Measurements from ENCODE around the gene GPR137B.
"Not testable (repeated sequence)": the region's sequence is repeated elsewhere in the genome, so short reads cannot be mapped to it uniquely, and the experiment has no call there.

Gene GPR137B, protein sequence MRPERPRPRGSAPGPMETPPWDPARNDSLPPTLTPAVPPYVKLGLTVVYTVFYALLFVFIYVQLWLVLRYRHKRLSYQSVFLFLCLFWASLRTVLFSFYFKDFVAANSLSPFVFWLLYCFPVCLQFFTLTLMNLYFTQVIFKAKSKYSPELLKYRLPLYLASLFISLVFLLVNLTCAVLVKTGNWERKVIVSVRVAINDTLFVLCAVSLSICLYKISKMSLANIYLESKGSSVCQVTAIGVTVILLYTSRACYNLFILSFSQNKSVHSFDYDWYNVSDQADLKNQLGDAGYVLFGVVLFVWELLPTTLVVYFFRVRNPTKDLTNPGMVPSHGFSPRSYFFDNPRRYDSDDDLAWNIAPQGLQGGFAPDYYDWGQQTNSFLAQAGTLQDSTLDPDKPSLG

DNA sequence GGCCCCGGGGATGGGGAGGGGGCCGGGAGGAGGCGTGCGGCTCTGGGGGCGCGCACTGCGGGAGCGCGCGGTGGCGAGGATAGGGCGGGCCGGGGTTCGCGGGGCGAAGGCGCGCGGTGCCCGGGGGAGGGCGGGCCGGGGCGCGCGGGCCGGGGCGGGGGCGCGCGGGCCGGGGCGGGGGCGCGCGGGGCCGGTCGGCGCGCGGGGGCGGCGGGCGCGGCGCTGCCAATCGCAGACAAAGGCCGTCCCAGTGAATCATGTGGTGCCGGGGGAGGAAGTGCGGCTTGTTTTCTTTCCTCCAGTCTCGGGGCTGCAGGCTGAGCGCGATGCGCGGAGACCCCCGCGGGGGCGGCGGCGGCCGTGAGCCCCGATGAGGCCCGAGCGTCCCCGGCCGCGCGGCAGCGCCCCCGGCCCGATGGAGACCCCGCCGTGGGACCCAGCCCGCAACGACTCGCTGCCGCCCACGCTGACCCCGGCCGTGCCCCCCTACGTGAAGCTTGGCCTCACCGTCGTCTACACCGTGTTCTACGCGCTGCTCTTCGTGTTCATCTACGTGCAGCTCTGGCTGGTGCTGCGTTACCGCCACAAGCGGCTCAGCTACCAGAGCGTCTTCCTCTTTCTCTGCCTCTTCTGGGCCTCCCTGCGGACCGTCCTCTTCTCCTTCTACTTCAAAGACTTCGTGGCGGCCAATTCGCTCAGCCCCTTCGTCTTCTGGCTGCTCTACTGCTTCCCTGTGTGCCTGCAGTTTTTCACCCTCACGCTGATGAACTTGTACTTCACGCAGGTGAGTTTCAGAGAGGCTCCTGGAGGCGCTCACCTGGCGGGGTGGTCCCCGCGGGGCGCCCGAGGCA, at the start of gene GPR137B:
GPR137B (plus strand) TSS at position 287 of the 851 bp plus-strand sequence; CDS start at position 371, 84 bp downstream.
- Mint-ChIP-seq H3K4me1 (ENCODE audit: low read depth) (peaks cover 39% of the 10 kb centered on the region), H3K27ac (peak within 1 kb of the TSS; percentile 89), H3K36me3 (no peaks in the 10 kb centered on the region), H3K4me3 (peak within 1 kb of the TSS; percentile 97), H3K9me3 (ENCODE audit: low read depth) (no peaks in the 10 kb centered on the region), H3K27me3 (peaks cover 6% of the 10 kb centered on the region)

DNA sequence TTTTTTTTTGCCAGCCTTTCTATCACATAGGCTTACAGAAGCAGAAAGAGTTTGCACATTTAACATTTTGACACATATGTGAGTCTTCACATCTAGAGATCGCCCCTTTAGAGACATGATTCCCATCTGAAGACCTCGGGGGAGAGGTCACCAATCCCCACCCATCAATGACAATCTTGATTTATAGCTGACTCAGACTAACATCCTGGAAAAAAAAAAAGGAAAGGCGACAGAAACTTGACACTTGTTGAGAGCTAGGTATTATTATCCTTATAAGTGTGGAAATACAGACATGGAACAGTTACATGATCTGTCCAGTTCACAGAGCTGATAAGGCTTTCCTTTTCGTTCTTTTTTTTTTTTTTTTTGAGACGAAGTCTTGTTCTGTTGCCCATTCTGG, 49.4 kb upstream of the GPR137B start:
- H3K27ac Mint-ChIP-seq = no peak overlapping the region
- no peaks in the 10 kb centered on the region for H3K9me3 Mint-ChIP-seq (ENCODE audit: low read depth)
- H3K27me3 Mint-ChIP-seq = no peaks in the 10 kb centered on the region
- peaks cover 2% of the 10 kb centered on the region for H3K36me3 Mint-ChIP-seq
- peaks cover 1% of the 10 kb centered on the region for H3K4me1 Mint-ChIP-seq (ENCODE audit: low read depth)
- no peak overlapping the region for H3K4me3 Mint-ChIP-seq

DNA sequence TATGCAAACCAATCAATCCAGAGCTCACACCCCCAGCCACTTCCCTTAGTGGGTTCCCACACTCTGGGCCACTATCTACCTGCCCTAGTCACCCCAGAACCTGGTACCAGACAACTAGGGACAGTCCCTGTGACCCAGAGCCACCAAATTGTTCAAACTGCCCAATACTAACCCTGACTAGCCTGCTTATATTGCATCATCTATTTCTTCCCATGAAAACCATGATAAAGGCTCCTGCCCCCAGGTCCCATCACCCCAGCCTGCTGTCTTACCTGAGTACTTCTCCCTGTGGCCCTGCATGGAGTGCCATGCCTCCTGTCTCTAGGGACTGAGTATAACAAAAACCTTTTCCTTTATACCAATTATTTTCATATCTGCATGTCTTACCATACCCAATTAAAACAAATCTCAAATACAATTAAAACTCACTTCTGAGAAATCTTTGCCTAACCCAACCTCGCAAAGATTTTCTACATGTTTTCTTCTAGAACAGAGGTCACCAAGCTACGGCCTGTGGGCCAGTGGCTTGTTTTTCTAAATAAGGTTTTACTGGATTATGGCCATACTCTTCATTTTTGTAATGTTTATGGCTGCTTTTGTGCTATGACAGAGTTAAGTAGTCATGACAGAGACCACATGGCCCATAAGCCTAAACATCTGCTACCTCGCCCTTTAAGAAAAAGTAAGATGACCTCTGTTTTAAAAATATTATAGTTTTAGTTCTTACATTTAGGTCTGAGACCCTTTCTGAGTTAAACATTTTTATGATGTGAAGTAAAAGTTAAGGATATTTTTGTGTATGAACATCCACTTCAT, 46.4 kb upstream of the GPR137B start:
- H3K27me3 Mint-ChIP-seq = no peaks in the 10 kb centered on the region
- H3K4me1 Mint-ChIP-seq (ENCODE audit: low read depth) = peaks cover 1% of the 10 kb centered on the region
- no peak overlapping the region for H3K4me3 Mint-ChIP-seq
- no peak overlapping the region for H3K27ac Mint-ChIP-seq
- H3K9me3 Mint-ChIP-seq (ENCODE audit: low read depth) = no peaks in the 10 kb centered on the region
- H3K36me3 Mint-ChIP-seq = peaks cover 2% of the 10 kb centered on the region

DNA sequence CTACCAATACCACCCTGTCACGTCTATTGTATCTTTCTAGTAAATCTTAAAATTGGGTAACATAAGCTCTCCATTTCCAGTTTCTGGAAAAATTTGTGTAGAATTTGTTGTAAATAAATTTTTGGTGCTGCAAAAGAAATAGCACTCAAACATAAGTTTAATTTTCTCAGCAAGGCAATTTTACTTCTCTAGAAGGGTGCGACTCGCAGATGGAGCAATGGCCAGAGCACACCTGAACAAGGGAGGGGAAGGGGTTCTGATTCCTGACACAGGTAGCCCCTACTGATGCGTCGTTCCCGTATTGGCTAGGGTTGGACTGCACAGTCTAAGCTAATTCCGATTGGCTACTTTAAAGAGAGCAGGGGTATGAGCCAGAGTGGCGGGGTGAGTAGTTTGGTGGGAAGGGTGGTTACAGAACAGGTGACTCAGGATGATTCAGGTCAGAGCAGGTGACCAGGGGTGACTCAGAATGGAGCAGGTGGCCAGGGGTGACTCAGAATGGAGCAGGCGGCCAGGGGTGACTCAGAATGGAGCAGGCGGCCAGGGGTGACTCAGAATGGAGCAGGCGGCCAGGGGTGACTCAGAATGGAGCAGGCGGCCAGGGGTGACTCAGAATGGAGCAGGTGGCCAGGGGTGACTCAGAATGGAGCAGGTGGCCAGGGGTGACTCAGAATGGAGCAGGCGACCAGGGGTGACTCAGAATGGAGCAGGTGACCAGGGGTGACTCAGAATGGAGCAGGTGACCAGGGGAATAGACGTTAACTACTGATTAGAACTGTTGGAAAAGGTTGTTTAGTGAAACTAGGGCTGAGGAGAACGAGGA, 45.5 kb upstream of the GPR137B start:
- not testable (repeated sequence) for H3K4me1 Mint-ChIP-seq (ENCODE audit: low read depth); H3K4me3 Mint-ChIP-seq; H3K27me3 Mint-ChIP-seq; H3K9me3 Mint-ChIP-seq (ENCODE audit: low read depth); H3K36me3 Mint-ChIP-seq
- peak overlapping the region; percentile 95 for H3K27ac Mint-ChIP-seq

DNA sequence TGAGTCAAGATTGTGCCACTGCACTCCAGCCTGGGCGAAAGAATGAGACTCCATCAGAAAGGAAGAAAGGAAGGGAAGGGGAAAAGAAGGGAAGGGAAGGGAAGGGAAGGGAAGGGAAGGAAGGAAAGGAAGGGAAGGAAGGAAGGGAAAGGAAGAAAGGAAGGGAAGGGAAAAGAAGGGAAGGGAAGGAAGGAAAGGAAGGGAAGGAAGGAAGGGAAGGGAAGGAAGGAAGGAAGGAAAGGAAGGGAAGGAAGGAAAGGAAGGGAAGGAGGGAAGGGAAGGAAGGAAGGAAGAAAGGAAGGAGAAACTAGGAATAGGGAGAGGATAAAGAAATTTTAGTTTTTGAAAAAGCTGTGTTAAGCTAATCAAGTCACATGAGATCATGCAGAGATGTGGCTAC, 44.1 kb upstream of the GPR137B start:
- H3K9me3 Mint-ChIP-seq (ENCODE audit: low read depth) = no peaks in the 10 kb centered on the region
- no peaks in the 10 kb centered on the region for H3K27me3 Mint-ChIP-seq
- H3K4me1 Mint-ChIP-seq (ENCODE audit: low read depth) = peaks cover 1% of the 10 kb centered on the region
- peaks cover 2% of the 10 kb centered on the region for H3K36me3 Mint-ChIP-seq
- no peak overlapping the region for H3K27ac Mint-ChIP-seq
- H3K4me3 Mint-ChIP-seq = no peak overlapping the region

DNA sequence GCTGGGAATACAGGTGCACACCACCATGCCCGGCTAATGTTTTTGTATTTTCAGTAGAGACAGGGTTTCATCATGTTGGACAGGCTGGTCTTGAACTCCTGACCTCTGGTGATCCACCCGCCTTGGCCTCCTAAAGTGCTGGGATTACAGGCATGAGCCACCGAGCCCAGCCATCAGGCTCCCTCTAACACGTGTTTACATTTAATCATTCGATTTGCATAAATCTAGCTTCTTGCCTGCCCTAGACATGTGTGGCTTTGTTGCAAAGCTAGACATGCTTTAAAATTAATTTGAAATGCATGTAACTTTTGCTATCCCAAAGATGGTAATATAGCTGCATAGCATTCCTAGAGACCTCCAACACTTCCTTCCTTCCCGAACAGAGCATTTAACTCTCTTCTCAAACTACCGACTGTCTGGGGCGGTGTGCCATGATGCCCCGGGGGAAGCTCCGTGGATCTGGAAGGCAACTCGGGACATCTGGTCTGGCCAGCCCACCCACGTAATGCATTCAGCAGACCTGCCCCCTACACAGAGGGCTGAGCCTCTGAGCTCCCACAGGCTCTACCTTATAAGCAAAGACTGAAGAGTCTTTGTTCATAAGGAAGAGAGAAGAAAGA, 42.9 kb upstream of the GPR137B start:
- no peak overlapping the region for H3K4me3 Mint-ChIP-seq
- H3K9me3 Mint-ChIP-seq (ENCODE audit: low read depth) = no peaks in the 10 kb centered on the region
- no peak overlapping the region for H3K27ac Mint-ChIP-seq
- H3K27me3 Mint-ChIP-seq = peaks cover 2% of the 10 kb centered on the region
- H3K4me1 Mint-ChIP-seq (ENCODE audit: low read depth) = peaks cover 4% of the 10 kb centered on the region
- peaks cover 2% of the 10 kb centered on the region for H3K36me3 Mint-ChIP-seq

DNA sequence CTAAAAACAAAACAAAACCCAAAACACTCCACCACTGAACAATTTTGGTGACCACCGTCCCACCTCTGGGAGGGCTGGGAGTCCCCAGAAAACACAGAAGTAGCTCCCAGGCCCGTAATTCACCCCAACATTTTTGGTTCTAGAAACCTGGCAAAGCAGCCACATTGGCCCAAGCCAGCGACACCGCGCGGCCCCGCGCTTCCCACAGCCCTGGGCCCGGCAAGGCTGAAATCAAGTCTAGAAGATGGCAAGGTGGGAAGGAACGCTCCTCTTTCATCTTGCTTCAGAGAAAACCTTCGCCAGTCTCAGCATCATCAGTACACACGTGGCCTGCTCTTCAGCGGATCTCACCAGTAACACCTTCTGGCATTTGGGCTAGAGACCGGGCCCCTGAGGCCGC, 41.5 kb upstream of the GPR137B start:
- H3K9me3 Mint-ChIP-seq (ENCODE audit: low read depth) = no peaks in the 10 kb centered on the region
- peaks cover 4% of the 10 kb centered on the region for H3K4me1 Mint-ChIP-seq (ENCODE audit: low read depth)
- H3K27ac Mint-ChIP-seq = no peak overlapping the region
- peaks cover 2% of the 10 kb centered on the region for H3K36me3 Mint-ChIP-seq
- peaks cover 2% of the 10 kb centered on the region for H3K27me3 Mint-ChIP-seq
- no peak overlapping the region for H3K4me3 Mint-ChIP-seq

DNA sequence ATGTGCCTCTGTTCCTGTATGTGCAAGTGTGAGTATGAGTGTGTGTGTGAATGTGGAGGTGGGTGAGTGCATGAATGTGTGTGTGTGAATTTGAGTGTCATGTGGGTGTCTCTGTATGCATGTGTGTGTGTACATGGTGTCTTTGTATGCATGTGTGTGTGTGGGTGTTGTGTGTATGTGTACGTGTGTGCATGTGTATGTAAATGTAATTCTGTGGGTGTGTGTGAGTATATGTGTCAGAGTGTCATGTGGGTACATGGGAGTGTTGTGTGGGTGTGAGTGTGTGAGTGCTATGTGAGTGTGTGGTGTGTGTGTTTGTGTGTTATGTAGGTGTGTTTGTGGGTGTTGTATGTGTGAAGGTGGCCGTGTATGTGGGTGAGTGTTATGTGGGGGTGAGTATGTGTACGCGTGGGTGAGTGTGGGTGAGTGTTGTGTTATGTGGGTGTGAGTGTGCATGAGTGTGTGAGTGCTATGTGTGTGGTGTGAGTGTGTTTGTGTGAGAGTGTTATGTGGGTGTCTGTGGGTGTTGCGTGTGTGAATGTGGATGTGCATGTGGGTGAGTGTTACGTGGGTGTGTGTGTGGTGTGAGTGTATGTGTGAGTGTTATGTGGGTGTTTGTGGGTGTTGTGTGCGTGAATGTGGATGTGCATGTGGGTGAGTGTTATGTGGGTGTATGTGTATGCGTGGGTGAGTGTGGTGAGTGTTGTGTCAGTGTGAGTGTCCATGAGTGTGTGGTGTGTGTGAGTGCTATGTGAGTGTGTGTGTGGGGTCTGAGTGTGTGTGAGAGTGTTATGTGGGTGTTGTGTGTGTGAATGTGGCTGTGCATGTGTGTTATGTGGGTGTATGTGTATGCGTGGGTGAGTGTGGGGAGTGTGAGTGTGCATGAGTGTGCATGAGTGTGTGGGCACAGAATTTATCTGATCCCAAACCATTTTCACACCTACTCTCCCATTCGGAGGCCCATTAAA, 40.8 kb upstream of the GPR137B start:
- no peak overlapping the region for H3K4me3 Mint-ChIP-seq
- no peaks in the 10 kb centered on the region for H3K9me3 Mint-ChIP-seq (ENCODE audit: low read depth)
- H3K4me1 Mint-ChIP-seq (ENCODE audit: low read depth) = peaks cover 4% of the 10 kb centered on the region
- H3K27ac Mint-ChIP-seq = no peak overlapping the region
- peaks cover 2% of the 10 kb centered on the region for H3K27me3 Mint-ChIP-seq
- H3K36me3 Mint-ChIP-seq = peaks cover 2% of the 10 kb centered on the region

DNA sequence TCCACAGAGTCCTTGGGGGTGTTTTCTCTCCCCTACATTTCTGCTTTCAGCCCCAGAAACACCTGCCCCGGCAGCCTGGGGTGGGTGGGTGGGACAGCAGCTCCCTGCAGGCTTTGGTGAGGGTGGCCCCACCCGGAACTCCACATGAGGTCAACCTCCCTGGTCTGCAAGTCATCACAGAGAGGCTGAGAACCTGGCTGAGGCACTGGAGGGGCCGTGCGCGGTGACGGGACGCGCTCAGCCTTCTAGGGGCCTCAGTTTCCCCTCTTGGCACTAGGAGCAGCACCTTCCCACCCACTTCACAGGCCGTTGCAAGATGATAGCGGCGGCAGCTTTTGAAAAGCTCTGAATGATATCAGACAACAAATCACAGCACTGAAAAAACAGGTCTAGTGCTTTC, 39.7 kb upstream of the GPR137B start:
- H3K27me3 Mint-ChIP-seq = peaks cover 2% of the 10 kb centered on the region
- peaks cover 2% of the 10 kb centered on the region for H3K4me1 Mint-ChIP-seq (ENCODE audit: low read depth)
- no peak overlapping the region for H3K4me3 Mint-ChIP-seq
- H3K9me3 Mint-ChIP-seq (ENCODE audit: low read depth) = no peaks in the 10 kb centered on the region
- no peak overlapping the region for H3K27ac Mint-ChIP-seq
- no peaks in the 10 kb centered on the region for H3K36me3 Mint-ChIP-seq

DNA sequence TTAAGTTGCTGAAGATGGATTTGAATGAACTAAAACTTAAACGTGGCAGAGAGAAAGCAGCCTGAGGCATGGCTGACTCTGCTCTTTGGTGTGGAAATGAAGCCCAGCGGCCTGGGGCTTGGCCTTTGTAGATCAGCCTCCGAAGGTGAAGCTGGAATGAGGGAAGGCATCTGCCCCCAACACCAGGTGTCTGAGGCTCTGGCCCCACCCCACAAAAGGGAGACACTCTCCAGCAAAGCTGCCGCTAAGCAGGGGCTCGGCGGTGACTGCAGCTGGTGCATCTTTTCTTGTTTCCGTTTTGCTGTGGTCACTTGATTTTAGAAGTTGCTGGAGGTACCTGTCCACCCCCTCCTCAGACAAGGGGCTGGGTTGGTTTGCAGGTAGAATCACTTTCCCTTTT, 39.3 kb upstream of the GPR137B start:
- no peak overlapping the region for H3K4me3 Mint-ChIP-seq
- H3K9me3 Mint-ChIP-seq (ENCODE audit: low read depth) = no peaks in the 10 kb centered on the region
- no peaks in the 10 kb centered on the region for H3K36me3 Mint-ChIP-seq
- H3K4me1 Mint-ChIP-seq (ENCODE audit: low read depth) = peaks cover 2% of the 10 kb centered on the region
- H3K27me3 Mint-ChIP-seq = peaks cover 2% of the 10 kb centered on the region
- H3K27ac Mint-ChIP-seq = no peak overlapping the region

DNA sequence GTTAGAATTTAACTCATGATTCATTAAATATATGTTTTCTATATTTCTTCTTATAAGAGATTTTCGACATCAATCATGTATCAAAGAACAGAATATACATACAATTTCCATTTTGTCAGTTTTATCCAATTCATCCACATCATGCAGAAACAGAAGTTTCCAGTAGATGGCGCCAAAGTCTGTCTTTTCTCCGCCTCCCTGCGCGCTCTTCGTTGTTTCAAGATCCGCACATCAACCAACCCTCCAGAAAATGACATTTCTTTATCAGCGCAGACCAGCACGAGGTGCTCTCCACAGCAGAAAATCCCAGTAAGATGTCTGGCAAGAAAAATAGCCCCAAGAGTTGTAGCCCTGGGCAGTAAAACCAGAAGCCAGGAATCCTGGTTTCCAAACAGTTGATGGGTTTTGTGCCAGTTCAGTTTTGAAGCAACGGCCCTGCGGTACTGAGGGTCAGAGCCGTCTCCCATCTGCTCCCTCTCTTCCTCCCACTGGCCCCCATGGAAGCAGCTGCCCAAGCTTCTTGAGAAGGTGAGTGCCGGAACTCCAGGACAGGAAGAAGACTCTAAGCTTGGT, 38.6 kb upstream of the GPR137B start:
- Mint-ChIP-seq H3K4me3 (no peak overlapping the region), H3K27ac (no peak overlapping the region), H3K36me3 (no peaks in the 10 kb centered on the region), H3K27me3 (peaks cover 2% of the 10 kb centered on the region), H3K4me1 (ENCODE audit: low read depth) (peaks cover 2% of the 10 kb centered on the region), H3K9me3 (ENCODE audit: low read depth) (no peaks in the 10 kb centered on the region)

DNA sequence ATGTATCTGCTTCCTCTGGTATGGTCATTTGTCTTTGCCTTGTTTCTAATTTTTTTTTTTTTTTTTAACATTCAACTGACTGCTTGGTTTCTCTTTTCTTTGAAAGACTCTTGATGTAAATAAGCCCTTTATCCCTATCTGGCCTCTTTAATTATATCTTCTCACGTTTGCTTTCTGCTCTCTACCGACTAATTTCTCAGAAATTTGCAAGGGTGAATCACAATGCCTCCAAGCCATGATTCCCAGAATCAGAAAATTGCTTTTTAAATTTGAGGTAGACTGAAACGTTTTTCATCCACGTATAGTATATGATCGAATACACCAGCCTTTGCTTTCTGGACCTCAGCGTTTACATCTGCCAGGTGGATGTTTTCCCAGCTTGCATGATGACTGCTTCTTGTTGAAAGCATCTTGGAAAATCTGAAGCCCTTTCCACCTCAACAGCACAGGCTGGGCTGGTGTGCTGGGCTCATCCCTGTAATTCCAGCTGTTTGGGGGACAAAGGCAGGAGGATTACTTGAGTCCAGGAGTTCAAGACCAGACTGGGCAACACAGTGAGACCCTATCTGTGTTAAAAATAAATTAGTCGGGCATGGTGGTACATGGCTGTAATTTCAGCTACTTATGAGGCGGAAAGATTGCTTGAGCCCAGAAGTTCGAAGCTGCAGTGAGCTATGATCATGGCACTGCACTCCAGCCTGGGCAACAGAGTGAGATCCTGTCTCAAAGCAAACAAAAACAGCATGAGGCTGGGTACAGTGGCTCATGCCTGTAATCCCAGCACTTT, 35.0 kb upstream of the GPR137B start:
- H3K4me3 Mint-ChIP-seq = no peak overlapping the region
- no peak overlapping the region for H3K27ac Mint-ChIP-seq
- peaks cover 5% of the 10 kb centered on the region for H3K4me1 Mint-ChIP-seq (ENCODE audit: low read depth)

More for the DNA sequence above, 35.0 kb upstream of the GPR137B start:
- no peaks in the 10 kb centered on the region for H3K36me3 Mint-ChIP-seq
- H3K9me3 Mint-ChIP-seq (ENCODE audit: low read depth) = no peaks in the 10 kb centered on the region
- peaks cover 2% of the 10 kb centered on the region for H3K27me3 Mint-ChIP-seq

All from activated naive CD8-positive, alpha-beta T cell (primary cell).